Nephron progenitor cell (in vitro differentiated cells): ENCODE measurements around the gene ZMYND8.
A peak's percentile ranks its signal among the peaks of the same experiment; 100 is the strongest.

ENCODE experiments used
- DNase-seq: peaks from one replicate; pipeline ENCODE4 v3.0.0; 2021
- H3K27ac Mint-ChIP-seq: 2 replicates; pipeline ENCODE4 v1.8.0; 2021; ENCODE audit warnings: mild to moderate bottlenecking, moderate library complexity, mixed read lengths
- H3K27me3 Mint-ChIP-seq: 2 replicates; pipeline ENCODE4 v1.8.0; 2021; ENCODE audit warnings: mild to moderate bottlenecking, low read depth, mixed read lengths; ENCODE audit not compliant: poor library complexity
- H3K36me3 Mint-ChIP-seq: 2 replicates; pipeline ENCODE4 v1.8.0; 2021; ENCODE audit warnings: low read depth, mixed read lengths
- H3K4me1 Mint-ChIP-seq: 2 replicates; pipeline ENCODE4 v1.8.0; 2021; ENCODE audit warnings: mixed read lengths
- H3K4me3 Mint-ChIP-seq: 2 replicates; pipeline ENCODE4 v1.8.0; 2021; ENCODE audit warnings: mild to moderate bottlenecking, moderate library complexity, mixed read lengths
- H3K9me3 Mint-ChIP-seq: 2 replicates; pipeline ENCODE4 v1.8.0; 2021; ENCODE audit warnings: mild to moderate bottlenecking, moderate library complexity, mixed read lengths
- TF ChIP-seq, protein P1 (sequence below): fragments of 200-600 bp; sonication (generic); IDR thresholded peaks from 2 replicates; pipeline ENCODE4 v1.5.0; 2021; ENCODE audit warnings: antibody characterized with exemption

Gene ZMYND8

DNA sequence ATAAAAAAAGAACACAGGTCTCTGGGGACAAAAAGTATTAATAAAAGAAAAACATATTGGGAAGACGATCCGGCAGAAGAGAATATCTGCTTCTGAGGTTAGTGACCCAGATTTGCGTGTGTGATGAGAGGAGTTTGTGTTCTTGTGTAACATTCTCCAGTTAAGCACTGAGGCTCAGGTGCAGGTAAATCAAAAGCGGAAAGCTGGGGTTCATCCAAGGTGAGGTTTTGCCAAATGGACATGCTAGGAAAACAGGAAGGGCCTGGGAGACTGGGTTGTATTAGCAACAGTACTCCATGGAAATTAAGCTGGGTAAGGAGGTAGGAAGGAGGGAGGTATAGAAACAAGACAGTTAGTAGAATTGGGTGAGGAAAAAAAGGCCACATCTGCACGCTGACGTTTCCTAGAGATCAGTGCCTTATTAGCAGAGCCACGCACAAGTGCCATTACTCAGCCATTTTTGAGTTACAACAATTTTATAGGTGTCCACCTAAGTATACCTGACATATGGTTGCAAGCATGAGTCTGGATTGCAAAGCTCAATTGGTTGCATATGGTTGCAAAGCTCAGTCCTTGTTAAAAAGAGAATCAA is 139.6 kb downstream of the ZMYND8 start:
- no peaks in the 10 kb centered on the region for H3K9me3 Mint-ChIP-seq
- no peak overlapping the region for H3K4me3 Mint-ChIP-seq
- no peaks in the 10 kb centered on the region for H3K27me3 Mint-ChIP-seq
- TF ChIP-seq, protein P1, sequence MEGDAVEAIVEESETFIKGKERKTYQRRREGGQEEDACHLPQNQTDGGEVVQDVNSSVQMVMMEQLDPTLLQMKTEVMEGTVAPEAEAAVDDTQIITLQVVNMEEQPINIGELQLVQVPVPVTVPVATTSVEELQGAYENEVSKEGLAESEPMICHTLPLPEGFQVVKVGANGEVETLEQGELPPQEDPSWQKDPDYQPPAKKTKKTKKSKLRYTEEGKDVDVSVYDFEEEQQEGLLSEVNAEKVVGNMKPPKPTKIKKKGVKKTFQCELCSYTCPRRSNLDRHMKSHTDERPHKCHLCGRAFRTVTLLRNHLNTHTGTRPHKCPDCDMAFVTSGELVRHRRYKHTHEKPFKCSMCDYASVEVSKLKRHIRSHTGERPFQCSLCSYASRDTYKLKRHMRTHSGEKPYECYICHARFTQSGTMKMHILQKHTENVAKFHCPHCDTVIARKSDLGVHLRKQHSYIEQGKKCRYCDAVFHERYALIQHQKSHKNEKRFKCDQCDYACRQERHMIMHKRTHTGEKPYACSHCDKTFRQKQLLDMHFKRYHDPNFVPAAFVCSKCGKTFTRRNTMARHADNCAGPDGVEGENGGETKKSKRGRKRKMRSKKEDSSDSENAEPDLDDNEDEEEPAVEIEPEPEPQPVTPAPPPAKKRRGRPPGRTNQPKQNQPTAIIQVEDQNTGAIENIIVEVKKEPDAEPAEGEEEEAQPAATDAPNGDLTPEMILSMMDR = no peak
- no peak for DNase-seq
- peak overlapping the region; percentile 23 for H3K27ac Mint-ChIP-seq
- H3K36me3 Mint-ChIP-seq = peaks cover 54% of the 10 kb centered on the region
- no peaks in the 10 kb centered on the region for H3K4me1 Mint-ChIP-seq

GRCh38 chr20:47215653-47216397 is 140.7 kb downstream of the ZMYND8 start:
- Mint-ChIP-seq H3K9me3 (no peaks in the 10 kb centered on the region), H3K27me3 (no peaks in the 10 kb centered on the region), H3K27ac (no peak overlapping the region), H3K4me3 (no peak overlapping the region), H3K4me1 (no peaks in the 10 kb centered on the region), H3K36me3 (peaks cover 45% of the 10 kb centered on the region)
- DNase-seq = no peak
- TF ChIP-seq, protein P1 = no peak

DNA sequence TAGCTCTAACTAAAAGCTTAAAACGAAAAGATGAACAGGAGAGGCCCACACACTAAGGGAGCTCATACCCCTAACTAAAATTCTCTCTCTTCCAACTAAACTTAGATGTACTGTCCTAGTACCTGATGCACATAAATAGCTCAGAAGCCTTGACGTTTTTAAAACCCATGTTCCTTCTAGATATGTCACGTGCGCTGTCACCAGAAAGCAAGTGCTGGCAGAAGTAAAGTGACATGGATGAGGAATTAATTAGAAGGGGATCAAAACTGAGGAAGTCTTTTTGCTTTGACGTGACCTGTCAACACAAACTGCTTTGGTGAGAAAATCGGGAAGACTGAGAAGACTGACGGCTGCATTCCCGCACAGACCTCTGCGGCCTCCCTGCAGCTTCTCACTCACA is 142.5 kb downstream of the ZMYND8 start:
- no peaks in the 10 kb centered on the region for H3K4me1 Mint-ChIP-seq

GRCh38 chr20:47212606-47213207 is 143.8 kb downstream of the ZMYND8 start:
- no peak overlapping the region for H3K4me3 Mint-ChIP-seq
- H3K9me3 Mint-ChIP-seq = no peaks in the 10 kb centered on the region

More for the DNA sequence above, 142.5 kb downstream of the ZMYND8 start:
- Mint-ChIP-seq H3K4me3 (no peak overlapping the region), H3K27ac (no peak overlapping the region), H3K36me3 (peaks cover 30% of the 10 kb centered on the region), H3K9me3 (no peaks in the 10 kb centered on the region), H3K27me3 (no peaks in the 10 kb centered on the region)
- DNase-seq = no peak
- TF ChIP-seq, protein P1 = no peak

GRCh38 chr20:47211036-47211435 is 145.5 kb downstream of the ZMYND8 start:
- Mint-ChIP-seq H3K36me3 (peaks cover 13% of the 10 kb centered on the region), H3K4me1 (peaks cover 15% of the 10 kb centered on the region), H3K4me3 (no peak overlapping the region), H3K27ac (no peak overlapping the region), H3K9me3 (no peaks in the 10 kb centered on the region), H3K27me3 (no peaks in the 10 kb centered on the region)
- TF ChIP-seq, protein P1 = no peak
- no peak for DNase-seq

More at GRCh38 chr20:47212606-47213207, 143.8 kb downstream of the ZMYND8 start:
- TF ChIP-seq, protein P1 = no peak
- Mint-ChIP-seq H3K27ac (no peak overlapping the region), H3K36me3 (peaks cover 19% of the 10 kb centered on the region), H3K27me3 (no peaks in the 10 kb centered on the region), H3K4me1 (no peaks in the 10 kb centered on the region)
- DNase-seq = no peak
